Smooth muscle cell of the brain vasculature (primary cell): ENCODE results near the gene ABLIM2.
"Not testable (repeated sequence)": the region's sequence is repeated elsewhere in the genome, so short reads cannot be mapped to it uniquely, and the experiment has no call there.

Experiments
- DNase-seq: peaks from one replicate; pipeline ENCODE4 v3.0.0-alpha.2; 2012; ENCODE audit warnings: low read depth, low spot score

ABLIM2 gene

GRCh38 chr4:7941111-7941964 lies 217.3 kb downstream of the ABLIM2 start:
- DNase-seq = no peak

DNA sequence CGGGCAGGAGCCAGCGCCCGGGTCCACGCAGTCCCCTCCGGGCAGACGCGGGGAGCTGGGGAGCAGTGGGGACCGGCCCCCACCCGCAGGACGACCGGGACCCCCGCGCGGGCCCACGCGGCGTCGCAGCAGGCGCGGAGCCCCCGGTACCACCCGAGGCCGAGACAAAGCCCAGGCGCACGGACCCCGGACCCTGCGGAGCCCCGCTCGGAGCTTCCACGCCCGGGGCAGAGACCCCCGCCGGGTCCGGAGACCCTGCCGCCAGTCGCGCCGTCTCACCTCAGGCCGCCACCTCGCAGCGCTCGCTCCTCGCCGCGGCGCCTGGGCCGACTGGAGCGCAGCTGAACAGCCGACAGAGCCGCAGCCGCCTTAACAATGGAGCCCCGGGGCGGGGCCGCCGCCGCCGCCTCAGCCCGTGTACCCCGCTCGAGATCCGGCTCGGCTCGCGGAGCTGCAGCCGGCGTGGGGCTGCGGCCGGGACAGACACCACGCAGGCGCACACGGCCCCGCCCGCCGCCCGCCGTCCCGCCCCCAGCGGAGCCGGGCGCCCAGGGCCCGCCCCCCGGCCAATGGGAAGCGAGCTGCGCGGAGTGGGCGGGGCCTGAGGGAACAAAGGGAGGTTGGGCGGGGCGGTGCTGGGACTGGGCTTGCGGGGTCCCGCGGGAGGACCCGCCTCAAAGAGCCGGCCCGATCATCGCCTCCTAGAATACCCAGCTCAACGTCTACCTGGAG lies 219.1 kb downstream of the ABLIM2 start, which contains the start of gene AFAP1:
AFAP1 (minus strand) TSS at position 485 of the 732 bp plus-strand sequence. CDS start 67,783 bp downstream, outside the sequence.
- DNase-seq = peak; percentile 69

GRCh38 chr4:7938609-7939376 lies 219.8 kb downstream of the ABLIM2 start:
- DNase-seq = no peak

DNA sequence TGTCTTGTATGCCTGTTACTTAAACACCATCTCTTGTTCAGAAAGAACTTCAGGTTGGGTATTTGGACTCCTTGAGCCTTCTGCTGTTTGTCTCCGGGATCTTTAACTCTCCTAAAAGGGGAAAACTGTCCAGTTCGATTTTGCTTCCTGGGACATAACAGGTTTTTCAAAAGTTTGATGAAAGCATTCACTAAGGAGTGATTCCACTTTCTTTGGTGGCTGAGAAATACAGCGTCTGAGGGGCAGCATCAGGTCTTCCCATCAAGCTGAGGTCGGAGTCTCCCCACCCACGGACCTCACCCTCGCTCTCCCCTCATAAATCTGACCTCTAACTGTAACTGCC lies 220.4 kb downstream of the ABLIM2 start:
- DNase-seq = no peak

- DNase-seq = no peak
Observed at GRCh38 chr4:7937006-7937405, 221.6 kb downstream of the ABLIM2 start.

DNA sequence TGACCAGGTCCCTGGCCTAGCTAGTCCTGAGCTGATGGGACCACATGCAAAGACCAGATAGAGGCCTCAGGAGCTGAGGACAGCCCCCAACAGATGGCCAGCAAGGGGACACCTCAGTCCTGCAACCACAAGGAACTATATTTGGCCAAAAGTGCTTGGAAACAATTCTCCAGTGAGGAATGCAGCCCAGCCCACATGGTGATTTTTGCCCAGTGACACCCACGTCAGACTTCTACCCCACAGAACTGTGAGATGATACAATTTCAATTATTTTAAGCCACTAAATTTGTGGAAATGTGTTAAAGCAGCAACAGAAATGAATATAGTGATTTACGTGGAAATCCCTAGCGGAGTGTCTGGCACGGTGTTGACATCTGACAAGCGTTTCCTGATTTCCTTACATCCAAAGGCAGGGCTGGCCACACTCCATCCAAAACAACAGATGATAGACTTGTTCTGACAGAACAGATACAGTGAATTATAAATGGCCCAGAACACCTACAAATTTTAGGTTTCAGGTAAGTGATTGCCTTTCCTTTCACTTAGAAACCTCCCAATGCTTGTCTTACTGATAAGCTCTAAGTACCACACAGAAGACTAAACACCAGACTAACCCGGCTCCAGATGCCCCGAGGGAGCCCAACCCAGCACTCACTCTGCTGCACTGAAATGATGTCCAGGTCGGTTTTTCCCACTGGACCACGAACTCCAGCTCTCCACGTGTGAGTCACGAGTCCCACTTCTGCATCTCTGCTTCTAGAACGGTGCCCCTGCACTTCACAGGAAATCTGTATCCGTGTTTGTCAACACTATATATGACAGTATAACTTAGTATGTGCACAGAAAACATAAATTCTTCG lies 224.7 kb downstream of the ABLIM2 start:
- no peak for DNase-seq

DNA sequence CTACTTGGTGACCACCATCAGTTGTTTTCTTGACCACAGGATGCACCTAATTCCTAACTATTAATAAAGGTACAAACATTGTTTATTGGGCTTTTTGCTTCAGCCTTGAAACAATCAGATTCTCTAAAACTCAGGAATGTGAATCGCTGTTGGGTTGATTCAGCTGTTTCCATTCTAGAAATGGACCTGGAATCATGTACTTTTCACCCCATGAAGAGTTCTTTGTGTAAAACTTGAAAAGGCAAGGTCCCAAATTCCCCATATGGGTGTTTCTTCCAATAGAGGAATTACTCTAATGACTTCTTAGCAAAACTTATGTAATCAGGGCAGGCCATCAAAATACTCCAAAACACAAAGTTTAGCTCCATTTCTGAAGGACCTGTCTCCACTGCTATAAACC lies 226.3 kb downstream of the ABLIM2 start:
- no peak for DNase-seq

- DNase-seq = no peak
Observed at GRCh38 chr4:7929118-7929951, 229.3 kb downstream of the ABLIM2 start.

GRCh38 chr4:7928711-7929110 lies 229.9 kb downstream of the ABLIM2 start:
- no peak for DNase-seq

- DNase-seq = no peak
Observed at GRCh38 chr4:7926822-7927221, 231.8 kb downstream of the ABLIM2 start.

GRCh38 chr4:7924570-7924969 lies 234.0 kb downstream of the ABLIM2 start:
- no peak for DNase-seq

DNA sequence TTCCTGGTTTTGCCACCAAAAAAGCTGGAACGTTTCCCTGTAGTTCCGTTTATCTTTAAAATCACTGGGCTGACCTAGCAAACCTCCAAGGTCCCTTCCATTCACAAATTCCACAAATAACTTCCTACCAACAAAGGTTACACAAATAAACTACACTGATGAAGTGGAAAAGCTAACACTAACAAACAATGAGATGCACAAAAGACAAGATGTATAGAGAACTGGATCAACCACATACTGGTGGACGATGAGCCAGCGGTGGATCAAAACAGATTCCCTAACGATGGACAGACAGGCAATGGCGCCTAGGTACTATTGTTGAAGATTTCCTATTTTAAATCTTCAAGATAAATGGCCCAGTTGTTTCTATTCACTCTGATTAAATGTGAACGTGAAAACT lies 234.4 kb downstream of the ABLIM2 start:
- no peak for DNase-seq

GRCh38 chr4:7922466-7922865 lies 236.1 kb downstream of the ABLIM2 start:
- DNase-seq = no peak

- no peak for DNase-seq
Observed at GRCh38 chr4:7918981-7919380, 239.6 kb downstream of the ABLIM2 start.

DNA sequence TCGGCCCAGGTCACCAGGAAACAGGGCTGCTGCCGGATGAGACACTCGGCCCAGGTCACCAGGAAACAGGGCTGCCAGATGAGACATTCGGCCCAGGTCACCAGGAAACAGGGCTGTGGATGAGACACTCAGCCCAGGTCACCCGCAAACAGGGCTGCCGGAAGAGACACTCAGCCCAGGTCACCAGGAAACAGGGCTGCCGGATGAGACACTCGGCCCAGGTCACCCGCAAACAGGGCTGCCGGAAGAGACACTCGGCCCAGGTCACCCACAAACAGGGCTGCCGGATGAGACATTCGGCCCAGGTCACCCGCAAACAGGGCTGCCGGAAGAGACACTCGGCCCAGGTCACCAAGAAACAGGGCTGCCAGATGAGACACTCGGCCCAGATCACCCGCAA lies 240.4 kb downstream of the ABLIM2 start:
- DNase-seq = not testable (repeated sequence)

DNA sequence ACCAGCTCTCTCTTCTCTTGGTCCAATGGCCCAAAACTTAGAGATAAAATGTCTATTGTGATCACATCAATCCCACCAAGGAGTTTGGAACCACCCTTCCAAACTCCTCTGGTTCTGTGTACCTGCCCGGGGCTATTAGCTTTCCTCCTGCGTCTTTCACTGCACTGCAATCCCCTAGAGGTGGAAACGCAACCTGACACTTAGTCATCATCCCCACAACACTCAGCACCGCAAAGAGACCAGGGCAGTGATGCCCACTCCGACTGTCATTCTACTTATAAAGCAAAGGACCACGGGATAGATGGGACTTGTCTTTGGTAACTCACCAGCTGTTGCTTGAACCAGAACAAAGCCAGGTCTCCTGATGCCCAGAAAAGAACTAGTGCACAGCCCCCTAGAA lies 240.9 kb downstream of the ABLIM2 start:
- no peak for DNase-seq

DNA sequence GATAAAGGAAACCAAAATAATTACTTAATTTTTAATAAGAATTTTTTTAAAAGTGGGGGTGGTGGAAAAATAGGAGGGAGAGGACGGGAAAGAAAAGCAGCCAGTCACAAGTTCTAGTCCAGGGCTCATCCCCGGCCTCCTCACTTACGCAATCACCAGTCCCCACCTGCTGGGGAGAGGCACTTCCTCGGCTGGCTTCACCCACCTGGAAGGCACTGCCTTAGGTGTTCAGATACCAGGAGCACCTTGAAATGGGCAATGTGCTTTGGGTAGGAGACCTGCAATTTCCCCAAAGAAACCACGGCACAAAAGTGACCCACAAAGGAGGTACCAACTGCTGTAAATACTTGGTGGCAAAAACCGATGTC lies 242.8 kb downstream of the ABLIM2 start:
- no peak for DNase-seq
